ENCODE measurements around the gene KHDRBS2. TPM values are rescaled to one million over a fixed set of nuclear protein-coding genes. Genes with fewer than 3 reads are reported as not detected.

The KHDRBS2 gene
- total and polyA plus RNA-seq, 2 experiments from 2014 or later = 5.4 to 11.7 TPM

DNA sequence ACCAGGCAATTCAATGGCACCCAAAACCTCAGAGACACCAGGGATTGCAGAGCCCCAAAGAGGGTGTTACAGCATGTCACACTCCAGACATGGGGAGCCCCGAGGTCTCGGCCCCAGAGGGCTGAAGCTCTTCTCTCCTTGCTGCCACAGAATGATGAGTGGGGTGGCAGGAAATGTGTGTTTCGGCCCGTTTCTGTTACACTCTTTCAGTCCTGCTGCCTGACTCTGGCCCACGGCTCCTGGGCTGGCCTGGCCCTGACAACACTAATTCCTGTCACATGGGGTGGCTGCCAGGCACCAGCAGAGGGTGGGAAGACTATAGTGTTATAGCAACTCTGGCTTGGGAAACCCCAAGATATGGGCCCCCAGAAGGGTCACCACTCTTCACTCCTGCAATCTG is 183.6 kb downstream of the KHDRBS2 start:
- Histone ChIP-seq H3F3A (replicated peaks; ENCODE audit: low read depth) (no peaks in the 10 kb centered on the region), H3K27ac (ENCODE audit: low read depth) (no peak overlapping the region), H3K9me2 (ENCODE audit: insufficient read depth) (no peaks in the 10 kb centered on the region), H3K4me1 (ENCODE audit: insufficient read depth) (no peaks in the 10 kb centered on the region), H2AFZ (no peak overlapping the region), H3K36me3 (ENCODE audit: insufficient read depth) (no peaks in the 10 kb centered on the region), H3K4me3 (no peak overlapping the region), H3K4me2 (no peak overlapping the region), H4K20me1 (replicated peaks; ENCODE audit: insufficient read depth) (no peaks in the 10 kb centered on the region), H3K79me2 (replicated peaks; ENCODE audit: insufficient read depth) (no peaks in the 10 kb centered on the region), H3K27me3 (ENCODE audit: insufficient read depth) (no peaks in the 10 kb centered on the region)
- Mint-ChIP-seq H3K27ac (no peak overlapping the region), H3K27me3 (ENCODE audit: insufficient read depth, low read depth, poor library complexity) (no peaks in the 10 kb centered on the region), H3K4me1 (no peaks in the 10 kb centered on the region), H3K4me3 (no peak overlapping the region), H3K9me3 (peaks cover 18% of the 10 kb centered on the region), H3K36me3 (ENCODE audit: low read depth) (peaks cover 5% of the 10 kb centered on the region; the same call in 2 of the 3 replicates)
- TF ChIP-seq ZNF114 (CRISPR knock-in tag; IDR thresholded peaks at IDR 0.05) = no peak
- TF ChIP-seq, protein P1, sequence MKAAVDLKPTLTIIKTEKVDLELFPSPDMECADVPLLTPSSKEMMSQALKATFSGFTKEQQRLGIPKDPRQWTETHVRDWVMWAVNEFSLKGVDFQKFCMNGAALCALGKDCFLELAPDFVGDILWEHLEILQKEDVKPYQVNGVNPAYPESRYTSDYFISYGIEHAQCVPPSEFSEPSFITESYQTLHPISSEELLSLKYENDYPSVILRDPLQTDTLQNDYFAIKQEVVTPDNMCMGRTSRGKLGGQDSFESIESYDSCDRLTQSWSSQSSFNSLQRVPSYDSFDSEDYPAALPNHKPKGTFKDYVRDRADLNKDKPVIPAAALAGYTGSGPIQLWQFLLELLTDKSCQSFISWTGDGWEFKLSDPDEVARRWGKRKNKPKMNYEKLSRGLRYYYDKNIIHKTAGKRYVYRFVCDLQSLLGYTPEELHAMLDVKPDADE (IDR thresholded peaks at IDR 0.05) = no peak
- TF ChIP-seq, protein P2, sequence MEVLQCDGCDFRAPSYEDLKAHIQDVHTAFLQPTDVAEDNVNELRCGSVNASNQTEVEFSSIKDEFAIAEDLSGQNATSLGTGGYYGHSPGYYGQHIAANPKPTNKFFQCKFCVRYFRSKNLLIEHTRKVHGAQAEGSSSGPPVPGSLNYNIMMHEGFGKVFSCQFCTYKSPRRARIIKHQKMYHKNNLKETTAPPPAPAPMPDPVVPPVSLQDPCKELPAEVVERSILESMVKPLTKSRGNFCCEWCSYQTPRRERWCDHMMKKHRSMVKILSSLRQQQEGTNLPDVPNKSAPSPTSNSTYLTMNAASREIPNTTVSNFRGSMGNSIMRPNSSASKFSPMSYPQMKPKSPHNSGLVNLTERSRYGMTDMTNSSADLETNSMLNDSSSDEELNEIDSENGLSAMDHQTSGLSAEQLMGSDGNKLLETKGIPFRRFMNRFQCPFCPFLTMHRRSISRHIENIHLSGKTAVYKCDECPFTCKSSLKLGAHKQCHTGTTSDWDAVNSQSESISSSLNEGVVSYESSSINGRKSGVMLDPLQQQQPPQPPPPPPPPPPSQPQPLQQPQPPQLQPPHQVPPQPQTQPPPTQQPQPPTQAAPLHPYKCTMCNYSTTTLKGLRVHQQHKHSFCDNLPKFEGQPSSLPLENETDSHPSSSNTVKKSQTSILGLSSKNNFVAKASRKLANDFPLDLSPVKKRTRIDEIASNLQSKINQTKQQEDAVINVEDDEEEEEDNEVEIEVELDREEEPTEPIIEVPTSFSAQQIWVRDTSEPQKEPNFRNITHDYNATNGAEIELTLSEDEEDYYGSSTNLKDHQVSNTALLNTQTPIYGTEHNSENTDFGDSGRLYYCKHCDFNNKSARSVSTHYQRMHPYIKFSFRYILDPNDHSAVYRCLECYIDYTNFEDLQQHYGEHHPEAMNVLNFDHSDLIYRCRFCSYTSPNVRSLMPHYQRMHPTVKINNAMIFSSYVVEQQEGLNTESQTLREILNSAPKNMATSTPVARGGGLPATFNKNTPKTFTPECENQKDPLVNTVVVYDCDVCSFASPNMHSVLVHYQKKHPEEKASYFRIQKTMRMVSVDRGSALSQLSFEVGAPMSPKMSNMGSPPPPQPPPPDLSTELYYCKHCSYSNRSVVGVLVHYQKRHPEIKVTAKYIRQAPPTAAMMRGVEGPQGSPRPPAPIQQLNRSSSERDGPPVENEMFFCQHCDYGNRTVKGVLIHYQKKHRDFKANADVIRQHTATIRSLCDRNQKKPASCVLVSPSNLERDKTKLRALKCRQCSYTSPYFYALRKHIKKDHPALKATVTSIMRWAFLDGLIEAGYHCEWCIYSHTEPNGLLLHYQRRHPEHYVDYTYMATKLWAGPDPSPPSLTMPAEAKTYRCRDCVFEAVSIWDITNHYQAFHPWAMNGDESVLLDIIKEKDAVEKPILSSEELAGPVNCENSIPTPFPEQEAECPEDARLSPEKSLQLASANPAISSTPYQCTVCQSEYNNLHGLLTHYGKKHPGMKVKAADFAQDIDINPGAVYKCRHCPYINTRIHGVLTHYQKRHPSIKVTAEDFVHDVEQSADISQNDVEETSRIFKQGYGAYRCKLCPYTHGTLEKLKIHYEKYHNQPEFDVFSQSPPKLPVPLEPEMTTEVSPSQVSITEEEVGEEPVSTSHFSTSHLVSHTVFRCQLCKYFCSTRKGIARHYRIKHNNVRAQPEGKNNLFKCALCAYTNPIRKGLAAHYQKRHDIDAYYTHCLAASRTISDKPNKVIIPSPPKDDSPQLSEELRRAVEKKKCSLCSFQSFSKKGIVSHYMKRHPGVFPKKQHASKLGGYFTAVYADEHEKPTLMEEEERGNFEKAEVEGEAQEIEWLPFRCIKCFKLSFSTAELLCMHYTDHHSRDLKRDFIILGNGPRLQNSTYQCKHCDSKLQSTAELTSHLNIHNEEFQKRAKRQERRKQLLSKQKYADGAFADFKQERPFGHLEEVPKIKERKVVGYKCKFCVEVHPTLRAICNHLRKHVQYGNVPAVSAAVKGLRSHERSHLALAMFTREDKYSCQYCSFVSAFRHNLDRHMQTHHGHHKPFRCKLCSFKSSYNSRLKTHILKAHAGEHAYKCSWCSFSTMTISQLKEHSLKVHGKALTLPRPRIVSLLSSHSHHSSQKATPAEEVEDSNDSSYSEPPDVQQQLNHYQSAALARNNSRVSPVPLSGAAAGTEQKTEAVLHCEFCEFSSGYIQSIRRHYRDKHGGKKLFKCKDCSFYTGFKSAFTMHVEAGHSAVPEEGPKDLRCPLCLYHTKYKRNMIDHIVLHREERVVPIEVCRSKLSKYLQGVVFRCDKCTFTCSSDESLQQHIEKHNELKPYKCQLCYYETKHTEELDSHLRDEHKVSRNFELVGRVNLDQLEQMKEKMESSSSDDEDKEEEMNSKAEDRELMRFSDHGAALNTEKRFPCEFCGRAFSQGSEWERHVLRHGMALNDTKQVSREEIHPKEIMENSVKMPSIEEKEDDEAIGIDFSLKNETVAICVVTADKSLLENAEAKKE (CRISPR knock-in tag; IDR thresholded peaks at IDR 0.05) = no peak
- no peak for TF ChIP-seq STAT1 (IDR thresholded peaks at IDR 0.05; ENCODE audit: unreplicated experiment)
- TF ChIP-seq, protein P3, sequence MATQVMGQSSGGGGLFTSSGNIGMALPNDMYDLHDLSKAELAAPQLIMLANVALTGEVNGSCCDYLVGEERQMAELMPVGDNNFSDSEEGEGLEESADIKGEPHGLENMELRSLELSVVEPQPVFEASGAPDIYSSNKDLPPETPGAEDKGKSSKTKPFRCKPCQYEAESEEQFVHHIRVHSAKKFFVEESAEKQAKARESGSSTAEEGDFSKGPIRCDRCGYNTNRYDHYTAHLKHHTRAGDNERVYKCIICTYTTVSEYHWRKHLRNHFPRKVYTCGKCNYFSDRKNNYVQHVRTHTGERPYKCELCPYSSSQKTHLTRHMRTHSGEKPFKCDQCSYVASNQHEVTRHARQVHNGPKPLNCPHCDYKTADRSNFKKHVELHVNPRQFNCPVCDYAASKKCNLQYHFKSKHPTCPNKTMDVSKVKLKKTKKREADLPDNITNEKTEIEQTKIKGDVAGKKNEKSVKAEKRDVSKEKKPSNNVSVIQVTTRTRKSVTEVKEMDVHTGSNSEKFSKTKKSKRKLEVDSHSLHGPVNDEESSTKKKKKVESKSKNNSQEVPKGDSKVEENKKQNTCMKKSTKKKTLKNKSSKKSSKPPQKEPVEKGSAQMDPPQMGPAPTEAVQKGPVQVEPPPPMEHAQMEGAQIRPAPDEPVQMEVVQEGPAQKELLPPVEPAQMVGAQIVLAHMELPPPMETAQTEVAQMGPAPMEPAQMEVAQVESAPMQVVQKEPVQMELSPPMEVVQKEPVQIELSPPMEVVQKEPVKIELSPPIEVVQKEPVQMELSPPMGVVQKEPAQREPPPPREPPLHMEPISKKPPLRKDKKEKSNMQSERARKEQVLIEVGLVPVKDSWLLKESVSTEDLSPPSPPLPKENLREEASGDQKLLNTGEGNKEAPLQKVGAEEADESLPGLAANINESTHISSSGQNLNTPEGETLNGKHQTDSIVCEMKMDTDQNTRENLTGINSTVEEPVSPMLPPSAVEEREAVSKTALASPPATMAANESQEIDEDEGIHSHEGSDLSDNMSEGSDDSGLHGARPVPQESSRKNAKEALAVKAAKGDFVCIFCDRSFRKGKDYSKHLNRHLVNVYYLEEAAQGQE (IDR thresholded peaks at IDR 0.05; ENCODE audit: unreplicated experiment) = no peak
- TF ChIP-seq, protein P4, sequence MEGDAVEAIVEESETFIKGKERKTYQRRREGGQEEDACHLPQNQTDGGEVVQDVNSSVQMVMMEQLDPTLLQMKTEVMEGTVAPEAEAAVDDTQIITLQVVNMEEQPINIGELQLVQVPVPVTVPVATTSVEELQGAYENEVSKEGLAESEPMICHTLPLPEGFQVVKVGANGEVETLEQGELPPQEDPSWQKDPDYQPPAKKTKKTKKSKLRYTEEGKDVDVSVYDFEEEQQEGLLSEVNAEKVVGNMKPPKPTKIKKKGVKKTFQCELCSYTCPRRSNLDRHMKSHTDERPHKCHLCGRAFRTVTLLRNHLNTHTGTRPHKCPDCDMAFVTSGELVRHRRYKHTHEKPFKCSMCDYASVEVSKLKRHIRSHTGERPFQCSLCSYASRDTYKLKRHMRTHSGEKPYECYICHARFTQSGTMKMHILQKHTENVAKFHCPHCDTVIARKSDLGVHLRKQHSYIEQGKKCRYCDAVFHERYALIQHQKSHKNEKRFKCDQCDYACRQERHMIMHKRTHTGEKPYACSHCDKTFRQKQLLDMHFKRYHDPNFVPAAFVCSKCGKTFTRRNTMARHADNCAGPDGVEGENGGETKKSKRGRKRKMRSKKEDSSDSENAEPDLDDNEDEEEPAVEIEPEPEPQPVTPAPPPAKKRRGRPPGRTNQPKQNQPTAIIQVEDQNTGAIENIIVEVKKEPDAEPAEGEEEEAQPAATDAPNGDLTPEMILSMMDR (conservative IDR thresholded peaks at IDR 0.05; ENCODE audit: low read depth in 2 of 2) = no peak
- no peak for TF ChIP-seq JUNB (IDR thresholded peaks at IDR 0.05; ENCODE audit: unreplicated experiment)
- TF ChIP-seq POLR2AphosphoS5 (IDR thresholded peaks at IDR 0.05; ENCODE audit: low read depth) = no peak
- TF ChIP-seq ZNF331 (CRISPR knock-in tag; IDR thresholded peaks at IDR 0.05; ENCODE audit: low read depth) = no peak
- no peak for TF ChIP-seq NANOG (IDR thresholded peaks at IDR 0.05; ENCODE audit: borderline replicate concordance)
- TF ChIP-seq CREB1 (CRISPR knock-in tag; IDR thresholded peaks at IDR 0.05; ENCODE audit: low read depth) = no peak
- no peak for TF ChIP-seq EZH2 (IDR thresholded peaks at IDR 0.05; ENCODE audit: low read depth, unreplicated experiment)
- no peak for TF ChIP-seq EZH2phosphoT487 (IDR thresholded peaks at IDR 0.05; ENCODE audit: unreplicated experiment)
- ATAC-seq (no peak), DNase-seq (ENCODE audit: low spot score) (no peak)

Measured in GM23338 (cell line).